HepG2 (cell line): Measurements from ENCODE around the gene THRAP3. TPM values are rescaled to one million over a fixed set of nuclear protein-coding genes. Genes with fewer than 3 reads are reported as not detected.

Source experiments
- DMAP1 ChIP-seq: IDR thresholded peaks from 2 replicates; pipeline ENCODE4 v1.6.1; 2016
- ELF4 ChIP-seq: sonication (generic); formaldehyde crosslinking; IDR thresholded peaks from 2 replicates; pipeline ENCODE4 v1.5.0; 2020; ENCODE audit warnings: missing genetic modification reagents, mild to moderate bottlenecking, moderate library complexity, borderline replicate concordance
- FOXK2 ChIP-seq: fragments of 450-650 bp; IDR thresholded peaks from 2 replicates; pipeline ENCODE4 v1.6.1; 2016
- FOXO4 ChIP-seq: sonication (generic); formaldehyde crosslinking; conservative IDR thresholded peaks from 2 replicates; pipeline ENCODE4 v1.8.1; 2023; ENCODE audit warnings: missing genetic modification reagents
- HIC2 ChIP-seq: sonication (generic); formaldehyde crosslinking; IDR thresholded peaks from 2 replicates; pipeline ENCODE4 v1.9.0; 2022; ENCODE audit warnings: low read depth, missing genetic modification reagents
- HOXA9 ChIP-seq: sonication (generic); formaldehyde crosslinking; IDR thresholded peaks from 2 replicates; pipeline ENCODE4 v1.8.1; 2022; ENCODE audit warnings: missing genetic modification reagents, mild to moderate bottlenecking, moderate library complexity, borderline replicate concordance
- IKZF5 ChIP-seq: IDR thresholded peaks from 2 replicates; pipeline ENCODE4 v1.6.1; 2018; ENCODE audit warnings: missing genetic modification reagents, mild to moderate bottlenecking, missing compliant biosample characterization
- JARID2 ChIP-seq: sonication (generic); formaldehyde crosslinking; IDR thresholded peaks from 2 replicates; pipeline ENCODE4 v1.8.1; 2023; ENCODE audit warnings: missing genetic modification reagents, inconsistent platforms; ENCODE audit not compliant: insufficient replicate concordance
- MXD3 ChIP-seq: IDR thresholded peaks from 2 replicates; pipeline ENCODE4 v1.6.1; 2016; ENCODE audit warnings: mild to moderate bottlenecking, missing biosample characterization, missing genetic modification reagents
- RAD21 ChIP-seq: fragments of 450-650 bp; formaldehyde crosslinking; IDR thresholded peaks from 2 replicates; pipeline ENCODE4 v1.5.0; 2020; ENCODE audit warnings: mild to moderate bottlenecking
- SP5 ChIP-seq: IDR thresholded peaks from 2 replicates; pipeline ENCODE4 v1.6.1; 2016; ENCODE audit warnings: low read depth, borderline replicate concordance
- THAP11 ChIP-seq: IDR thresholded peaks from 2 replicates; pipeline ENCODE4 v1.6.1; 2016; ENCODE audit warnings: missing biosample characterization, missing genetic modification reagents
- XRCC5 ChIP-seq: fragments of 200-400 bp; formaldehyde crosslinking; optimal IDR thresholded peaks from 2 replicates; pipeline ENCODE3; 2017; ENCODE audit warnings: mild to moderate bottlenecking, low read length
- ZBTB44 ChIP-seq: sonication (generic); formaldehyde crosslinking; IDR thresholded peaks from 2 replicates; pipeline ENCODE4 v1.4.0; 2020; ENCODE audit warnings: missing genetic modification reagents
- ZMAT5 ChIP-seq: sonication (generic); formaldehyde crosslinking; IDR thresholded peaks from 2 replicates; pipeline ENCODE4 v1.5.0; 2020; ENCODE audit warnings: mild to moderate bottlenecking, low read depth, missing genetic modification reagents, borderline replicate concordance
- ZNF124 ChIP-seq: sonication (generic); formaldehyde crosslinking; IDR thresholded peaks from 2 replicates; pipeline ENCODE4 v1.4.0; 2020; ENCODE audit warnings: missing genetic modification reagents
- ZNF230 ChIP-seq: sonication (generic); formaldehyde crosslinking; IDR thresholded peaks from 2 replicates; pipeline ENCODE4 v1.4.0; 2020; ENCODE audit warnings: mild to moderate bottlenecking, missing genetic modification reagents
- ZNF556 ChIP-seq: sonication (generic); formaldehyde crosslinking; IDR thresholded peaks from 2 replicates; pipeline ENCODE4 v1.4.0; 2020; ENCODE audit warnings: mild to moderate bottlenecking, missing genetic modification reagents, borderline replicate concordance
- ZNF614 ChIP-seq: IDR thresholded peaks from 2 replicates; pipeline ENCODE4 v1.6.1; 2018; ENCODE audit warnings: missing biosample characterization, missing genetic modification reagents, inconsistent platforms, borderline replicate concordance
- ZNF709 ChIP-seq: sonication (generic); formaldehyde crosslinking; IDR thresholded peaks from 2 replicates; pipeline ENCODE4 v1.5.0; 2020; ENCODE audit warnings: mild to moderate bottlenecking, missing genetic modification reagents
- ZXDC ChIP-seq: sonication (generic); formaldehyde crosslinking; IDR thresholded peaks from 2 replicates; pipeline ENCODE4 v1.5.0; 2020; ENCODE audit warnings: mild to moderate bottlenecking, missing genetic modification reagents
- polyA plus RNA-seq, 8 experiments: library from polyadenylated mRNA; depleted of rRNA in 3 of 8; stranded (reverse) in 7 of 8; unstranded in 1 of 8; fragments of >200 nt; fragmentation: Illumina TruSeq in 4 of 8; extraction: Trizol in 4 of 8; gene quantifications; 2 replicates each; pipeline versions ENCODE4 v1.2.1 to v1.2.3, GENCODE V29; 2011 to 2016; ENCODE audit warnings: low read depth in 4 of 8, missing spikeins in 1 of 8, mixed read lengths in 1 of 8; ENCODE audit not compliant: insufficient read depth in 1 of 8
- total RNA-seq, 5 experiments: library from RNA; depleted of rRNA; stranded (reverse); fragments of >200 nt; fragmentation: Illumina TruSeq; extraction: Trizol; gene quantifications; 2 replicates each; pipeline ENCODE4 v1.2.3, GENCODE V29; 2016; ENCODE audit warnings: low read depth in 1 of 5

THRAP3 gene
- total and polyA plus RNA-seq, 2 of the 13 experiments (the other 11 are each of a cell fraction or from before 2014, with no cell fraction given): 45.0 to 92.6 TPM

GRCh38 chr1:36223996-36224536, at the start of gene THRAP3 (continued):
- no peak for TF ChIP-seq ZBTB44 (CRISPR knock-in tag)
- TF ChIP-seq DMAP1 (CRISPR knock-in tag): peak; percentile 93; the same call in 1 of the 2 replicates
- TF ChIP-seq ZXDC (CRISPR knock-in tag): no peak
- no peak; the same call in 1 of the 2 replicates for TF ChIP-seq ZNF230
- peak; percentile 68 for TF ChIP-seq IKZF5 (CRISPR knock-in tag)
- TF ChIP-seq JARID2 (CRISPR knock-in tag): no peak
- no peak for TF ChIP-seq HIC2 (CRISPR knock-in tag)
- TF ChIP-seq RAD21: no peak; the same call in 1 of the 2 replicates
- TF ChIP-seq MXD3 (CRISPR knock-in tag): peak; percentile 34; the same call in 1 of the 2 replicates
- peak; percentile 65; the same call in 1 of the 2 replicates for TF ChIP-seq ZNF614 (CRISPR knock-in tag)
- peak; percentile 99 for TF ChIP-seq THAP11 (CRISPR knock-in tag)
- peak; percentile 88; the same call in 1 of the 2 replicates for TF ChIP-seq ZNF709
- TF ChIP-seq SP5 (CRISPR knock-in tag): peak; percentile 87
- no peak for TF ChIP-seq XRCC5
- peak; percentile 50; the same call in 1 of the 2 replicates for TF ChIP-seq ZNF124
- peak; percentile 34; the same call in 1 of the 2 replicates for TF ChIP-seq ZNF556
- TF ChIP-seq ZMAT5 (CRISPR knock-in tag): no peak
- no peak for TF ChIP-seq FOXK2
- TF ChIP-seq HOXA9 (CRISPR knock-in tag): no peak
- no peak for TF ChIP-seq FOXO4
- peak; percentile 28 for TF ChIP-seq ELF4 (CRISPR knock-in tag)
